ENCODE measurements around the gene APBB2. TPM values are rescaled to one million over a fixed set of nuclear protein-coding genes. Genes with fewer than 3 reads are reported as not detected.

The APBB2 gene
- total and polyA plus RNA-seq, 2 of the 8 experiments (the other 6 are each of a cell fraction or from before 2014, with no cell fraction given) = 58.7 to 59.4 TPM

- no peaks in the 10 kb centered on the region for H3K27me3 ChIP-seq (replicated peaks in 1 of 4; ENCODE audit: control insufficient read depth in 3 of 4, extremely low read depth in 1 of 4, insufficient read depth in 3 of 4, low read length in 3 of 4)
- no peak overlapping the region for H3K27ac ChIP-seq (ENCODE audit: low read depth, low read length)
- no peak overlapping the region for H2BK20ac ChIP-seq (ENCODE audit: low read length)
- H2AFZ ChIP-seq (ENCODE audit: low read length) = no peak overlapping the region
- H2BK120ac ChIP-seq (replicated peaks; ENCODE audit: low read depth, low read length) = no peak overlapping the region
- peaks cover 31 to 49% of the 10 kb centered on the region in 2 experiments for H3K9me3 ChIP-seq (ENCODE audit: insufficient read depth in 2 of 2, low read depth in 1 of 2, low read length in 1 of 2)
- TF ChIP-seq KDM1A (IDR thresholded peaks at IDR 0.05; ENCODE audit: borderline replicate concordance, low read length) (peak; percentile 55; the same call in 1 of the 2 replicates), EP300 (IDR thresholded peaks at IDR 0.05; ENCODE audit: borderline replicate concordance in 1 of 2, low read depth in 2 of 2, low read length in 2 of 2) (peak in 1 of 2 experiments; percentile 54; a peak in 1 of 3 replicates), KDM5A (IDR thresholded peaks at IDR 0.05; ENCODE audit: low read length) (no peak), TCF12 (IDR thresholded peaks at IDR 0.05; ENCODE audit: low read depth, low read length) (0 out of 2 replicates have a peak, but pooled peaks have one; percentile 11)
- no peak overlapping the region for H3K14ac ChIP-seq (ENCODE audit: insufficient read length)
- no peaks in the 10 kb centered on the region for H3K79me2 ChIP-seq (ENCODE audit: control insufficient read depth in 1 of 2, insufficient read depth in 2 of 2, low read length in 2 of 2)
- H3K4me2 ChIP-seq (ENCODE audit: insufficient read depth in 1 of 2, low read depth in 2 of 2, low read length in 2 of 2) = no peak overlapping the region
- H2BK12ac ChIP-seq (ENCODE audit: low read depth, low read length) = no peak overlapping the region
- H2BK15ac ChIP-seq (ENCODE audit: low read length) = no peak overlapping the region
- no peak overlapping the region for H3K4ac ChIP-seq (replicated peaks; ENCODE audit: insufficient read length, low read depth, low read length)
- H3K18ac ChIP-seq (ENCODE audit: extremely low read depth, low read length) = no peak overlapping the region
- H4K20me1 ChIP-seq (replicated peaks in 1 of 2; ENCODE audit: control insufficient read depth in 1 of 2, insufficient read depth in 2 of 2, low read length in 2 of 2) = no peaks in the 10 kb centered on the region
- H3K36me3 ChIP-seq (ENCODE audit: control insufficient read depth in 2 of 4, insufficient read depth in 4 of 4, low read length in 3 of 4) = peaks cover 0 to 14% (median 2%) of the 10 kb centered on the region in 4 experiments; a peak in 3 of 8 replicates
- no peak overlapping the region for H4K8ac ChIP-seq (ENCODE audit: extremely low read depth, insufficient read depth, low read length)
- H4K91ac ChIP-seq (replicated peaks; ENCODE audit: insufficient read length, low read length) = no peak overlapping the region
- CTCF ChIA-PET (ENCODE audit: partially characterized antibody) = interaction anchor here (1.1 kb wide), 1 partner anchor 10 kb away, joined by 3 read pairs; no protein-coding TSS in a partner anchor
- H3K23me2 ChIP-seq (ENCODE audit: low read depth, low read length) = no peaks in the 10 kb centered on the region
- no peaks in the 10 kb centered on the region for H3K79me1 ChIP-seq (ENCODE audit: low read depth, low read length)
- WGBS, 2 experiments (ENCODE audit: extremely low coverage in 1 of 2, insufficient coverage in 1 of 2, insufficient read length in 1 of 2, insufficient replicate concordance in 2 of 2, low coverage in 1 of 2, low lambda C conversion rate in 2 of 2, missing lambda C conversion rate in 1 of 2) = 88% methylated on average over 13 of the region's 13 CpGs; no CpG with 5 or more reads in 1 of the 2 experiments
- H4K5ac ChIP-seq (ENCODE audit: insufficient read length, low read depth, low read length) = no peak overlapping the region
- no peak overlapping the region for H3K9ac ChIP-seq (replicated peaks in 1 of 4; ENCODE audit: extremely low read depth in 1 of 4, low read depth in 3 of 4, low read length in 3 of 4)
- DNase-seq (ENCODE audit: low read depth in 1 of 2, low spot score in 2 of 2) = no peak
- H3K23ac ChIP-seq (ENCODE audit: insufficient read length) = no peak overlapping the region
- POLR2A ChIA-PET (ENCODE audit: partially characterized antibody) = no interaction called here
- no peaks in the 10 kb centered on the region for H3K4me1 ChIP-seq (replicated peaks in 1 of 4; ENCODE audit: control insufficient read depth in 3 of 4, insufficient read depth in 4 of 4, low read length in 3 of 4)
- H3K4me3 ChIP-seq (ENCODE audit: extremely low read depth in 1 of 4, insufficient read depth in 2 of 4, low read depth in 3 of 4, low read length in 4 of 4) = no peak overlapping the region
- no peak for FAIRE-seq
- no peak overlapping the region for H3K56ac ChIP-seq (replicated peaks; ENCODE audit: insufficient read length, low read depth, low read length)
- no peak overlapping the region for H2BK5ac ChIP-seq (ENCODE audit: low read depth, low read length)
- H2AK5ac ChIP-seq (ENCODE audit: low read depth, low read length) = no peak overlapping the region
Measured at GRCh38 chr4:41024556-41025491, 189.5 kb downstream of the APBB2 start.

All from H1 (cell line).